Spleen (tissue), 7 donors: ENCODE data around the gene TP53.
"Not testable (repeated sequence)": the region's sequence is repeated elsewhere in the genome, so short reads cannot be mapped to it uniquely, and the experiment has no call there.

ENCODE experiments used
- POLR2A ChIP-seq, 3 donors: fragments of 450-650 bp; IDR thresholded peaks; one replicate each; pipeline ENCODE4 v1.5.1; 2017; ENCODE audit warnings: antibody characterized with exemption in 3 of 3, mild to moderate bottlenecking in 1 of 3
- POLR2AphosphoS5 ChIP-seq, 3 donors: sonication (generic); formaldehyde crosslinking; IDR thresholded peaks; one replicate each; pipeline ENCODE4 v1.5.1; 2017; ENCODE audit warnings: antibody characterized with exemption in 3 of 3
- TF ChIP-seq, protein P1 (sequence below), 11 experiments: fragments of 200-600 bp in 7 of 11; fragments of 450-650 bp in 4 of 11; sonication (generic) in 4 of 11; IDR thresholded peaks in 8 of 11; conservative IDR thresholded peaks in 3 of 11; 1 replicate in 7 of 11; 2 replicates in 4 of 11; pipeline versions ENCODE4 v1.4.0 to v1.8.0; 2016 to 2021; ENCODE audit warnings: antibody characterized with exemption in 11 of 11, inconsistent platforms in 4 of 11, mild to moderate bottlenecking in 1 of 11
- donor health status: DM: no; HTN: no; CAD: no; lungs with moderate emphysema.
- donor health status: DM: no; HTN: no; CAD: no.
- donor health status: DM: no; HTN: no; CAD: no.

DNA sequence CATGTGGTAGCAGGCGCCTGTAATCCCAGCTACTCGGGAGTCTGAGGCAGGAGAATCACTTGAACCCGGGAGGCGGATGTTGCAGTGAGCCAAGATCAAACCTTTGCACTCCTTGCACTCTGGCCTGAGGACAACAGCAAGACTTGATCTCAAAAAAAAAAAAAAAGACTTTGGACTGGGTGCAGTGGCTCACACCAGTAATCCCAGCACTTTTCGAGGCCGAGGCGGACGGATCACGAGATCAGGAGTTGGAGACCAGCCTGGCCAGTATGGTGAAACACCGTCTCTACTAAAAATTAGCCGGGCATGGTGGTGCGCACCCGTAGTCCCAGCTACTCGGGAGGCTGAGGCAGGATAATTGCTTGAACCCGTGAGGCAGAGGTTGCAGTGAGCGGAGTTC, 61.5 kb downstream of the TP53 start:
- TF ChIP-seq POLR2A, POLR2AphosphoS5 (IDR thresholded peaks at IDR 0.05): not testable (repeated sequence)
- TF ChIP-seq, protein P1, sequence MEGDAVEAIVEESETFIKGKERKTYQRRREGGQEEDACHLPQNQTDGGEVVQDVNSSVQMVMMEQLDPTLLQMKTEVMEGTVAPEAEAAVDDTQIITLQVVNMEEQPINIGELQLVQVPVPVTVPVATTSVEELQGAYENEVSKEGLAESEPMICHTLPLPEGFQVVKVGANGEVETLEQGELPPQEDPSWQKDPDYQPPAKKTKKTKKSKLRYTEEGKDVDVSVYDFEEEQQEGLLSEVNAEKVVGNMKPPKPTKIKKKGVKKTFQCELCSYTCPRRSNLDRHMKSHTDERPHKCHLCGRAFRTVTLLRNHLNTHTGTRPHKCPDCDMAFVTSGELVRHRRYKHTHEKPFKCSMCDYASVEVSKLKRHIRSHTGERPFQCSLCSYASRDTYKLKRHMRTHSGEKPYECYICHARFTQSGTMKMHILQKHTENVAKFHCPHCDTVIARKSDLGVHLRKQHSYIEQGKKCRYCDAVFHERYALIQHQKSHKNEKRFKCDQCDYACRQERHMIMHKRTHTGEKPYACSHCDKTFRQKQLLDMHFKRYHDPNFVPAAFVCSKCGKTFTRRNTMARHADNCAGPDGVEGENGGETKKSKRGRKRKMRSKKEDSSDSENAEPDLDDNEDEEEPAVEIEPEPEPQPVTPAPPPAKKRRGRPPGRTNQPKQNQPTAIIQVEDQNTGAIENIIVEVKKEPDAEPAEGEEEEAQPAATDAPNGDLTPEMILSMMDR (IDR thresholded peaks at IDR 0.05 in 8 of 11, conservative IDR thresholded peaks at IDR 0.05 in 3 of 11), result not testable (repeated sequence)
